ENCODE measurements around the gene STYXL2. TPM values are rescaled to one million over a fixed set of nuclear protein-coding genes. Genes with fewer than 3 reads are reported as not detected.

The STYXL2 gene
- total and polyA plus RNA-seq, 9 of the 15 experiments (the other 6 are each of a cell fraction or from before 2014, with no cell fraction given): not detected

GRCh38 chr1:167051907-167052306, 42.0 kb upstream of the STYXL2 start:
- CTCF ChIA-PET (ENCODE audit: low intra/inter-chr PET ratio): no interaction called here
- in situ Hi-C loops (cut with MboI): no loop called here
- POLR2A ChIA-PET: interaction anchor here (0.6 to 1.3 kb wide), 2 partner anchors 17 to 18 kb away, joined by 3 to 4 read pairs; no protein-coding TSS in a partner anchor
- H3K9me1 ChIP-seq (ENCODE audit: control insufficient read depth, insufficient read depth, low read length): no peaks in the 10 kb centered on the region
- no peak overlapping the region for H3K27ac ChIP-seq (ENCODE audit: extremely low read depth, low read depth, low read length)
- BruUV-seq (replicated peaks): no TSS peak
- ATAC-seq (no peak), FAIRE-seq (no peak), DNase-seq (ENCODE audit: extremely low read depth in 1 of 4, low spot score in 3 of 4) (no peak)
- no peaks in the 10 kb centered on the region for H3K36me3 ChIP-seq (ENCODE audit: control insufficient read depth, insufficient read depth, low read length)
- H3K4me1 ChIP-seq (replicated peaks in 1 of 2; ENCODE audit: control insufficient read depth in 2 of 2, insufficient read depth in 2 of 2, low read length in 2 of 2): no peaks in the 10 kb centered on the region; a peak in 1 of 5 replicates
- no peaks in the 10 kb centered on the region for H3K79me2 ChIP-seq (ENCODE audit: control insufficient read depth, insufficient read depth, low read length)
- no peaks in the 10 kb centered on the region for H3K9me3 ChIP-seq (replicated peaks; ENCODE audit: control insufficient read depth, insufficient read depth, low read depth, low read length)
- no peaks in the 10 kb centered on the region for H4K20me1 ChIP-seq (replicated peaks; ENCODE audit: control insufficient read depth, insufficient read depth, low read length)
- no peak overlapping the region for H3K4me3 ChIP-seq
- WGBS (ENCODE audit: insufficient coverage, low coverage, missing lambda C conversion rate): 6% methylated on average over 5 of the region's 5 CpGs
- H3K9ac ChIP-seq (ENCODE audit: insufficient read depth in 1 of 2, low read depth in 2 of 2, low read length in 2 of 2): no peak overlapping the region
- H3K27me3 ChIP-seq (ENCODE audit: control insufficient read depth in 2 of 2, insufficient read depth in 2 of 2, low read length in 2 of 2): peaks cover 10 to 54% of the 10 kb centered on the region in 2 experiments; a peak in 4 of 5 replicates
- TF ChIP-seq FOXM1 (IDR thresholded peaks at IDR 0.05; ENCODE audit: low read depth) (no peak), FOXM1 (CRISPR knock-in tag; IDR thresholded peaks at IDR 0.05; ENCODE audit: low read depth) (no peak), ZNF717 (CRISPR knock-in tag; IDR thresholded peaks at IDR 0.05) (no peak), NKRF (IDR thresholded peaks at IDR 0.05; ENCODE audit: borderline replicate concordance) (no peak), E2F1 (CRISPR knock-in tag; IDR thresholded peaks at IDR 0.05) (no peak), IFI16 (CRISPR knock-in tag; IDR thresholded peaks at IDR 0.05) (no peak), POLR2A (conservative IDR thresholded peaks at IDR 0.05) (no peak), NELFE (IDR thresholded peaks at IDR 0.05; ENCODE audit: insufficient read depth, insufficient read length) (no peak), ZNF518B (CRISPR knock-in tag; IDR thresholded peaks at IDR 0.05) (no peak), RFX7 (CRISPR knock-in tag; IDR thresholded peaks at IDR 0.05) (no peak), GTF2A2 (tag; IDR thresholded peaks at IDR 0.05) (no peak), NRF1 (conservative IDR thresholded peaks at IDR 0.05 in 1 of 2, IDR thresholded peaks at IDR 0.05 in 1 of 2) (no peak), HMGN3 (IDR thresholded peaks at IDR 0.05; ENCODE audit: borderline replicate concordance, extremely low read depth, insufficient read length, low read depth, low read length) (no peak), SMAD1 (IDR thresholded peaks at IDR 0.05; ENCODE audit: low read depth, low read length, partially characterized antibody) (no peak), POLR3G (IDR thresholded peaks at IDR 0.05; ENCODE audit: extremely low read depth, insufficient read length, insufficient replicate concordance) (no peak)
- intact Hi-C loops (cut with micrococcal nuclease): no loop called here
- no peak overlapping the region for H3K4me2 ChIP-seq (ENCODE audit: insufficient read depth, low read length)
- H2AFZ ChIP-seq (ENCODE audit: low read depth, low read length): peak overlapping the region; percentile 32; the same call in 1 of the 2 replicates
